ENCODE results near the gene ABHD16A.

DNA sequence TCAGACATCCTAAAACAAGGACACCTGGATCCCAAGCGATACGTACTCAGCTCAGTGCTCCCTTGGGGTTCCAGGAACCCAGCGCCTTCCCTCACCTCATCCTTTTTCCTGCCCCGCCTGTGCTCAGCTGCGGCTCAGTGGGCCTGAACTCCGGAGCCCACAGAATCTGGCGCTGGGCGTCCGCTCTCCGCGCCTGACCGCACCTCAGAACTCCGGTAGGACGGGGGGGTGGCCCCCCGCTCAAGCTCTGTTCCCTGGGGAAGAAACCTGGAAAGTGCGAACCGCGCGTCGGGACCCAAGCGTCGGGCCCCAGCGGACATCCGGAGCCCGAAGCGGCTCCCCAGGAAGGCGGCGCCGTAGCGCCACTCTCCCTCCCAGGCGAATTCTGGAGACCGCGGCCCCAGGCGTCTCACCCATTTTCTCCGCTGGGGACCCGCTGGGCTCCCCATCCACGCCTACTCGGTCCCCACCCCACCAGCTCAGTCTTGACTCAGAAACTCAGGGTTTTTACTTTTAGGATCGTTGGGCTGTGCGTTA, 21.9 kb downstream of the ABHD16A start:
- TF ChIP-seq EZH2 (IDR thresholded peaks at IDR 0.05), result no peak
- peak; percentile 26; the same call in 1 of the 2 replicates for TF ChIP-seq POLR2AphosphoS5 (IDR thresholded peaks at IDR 0.05; ENCODE audit: borderline replicate concordance, low read depth, low read length)
